ENCODE data around the gene CCDC63.

The CCDC63 gene

DNA sequence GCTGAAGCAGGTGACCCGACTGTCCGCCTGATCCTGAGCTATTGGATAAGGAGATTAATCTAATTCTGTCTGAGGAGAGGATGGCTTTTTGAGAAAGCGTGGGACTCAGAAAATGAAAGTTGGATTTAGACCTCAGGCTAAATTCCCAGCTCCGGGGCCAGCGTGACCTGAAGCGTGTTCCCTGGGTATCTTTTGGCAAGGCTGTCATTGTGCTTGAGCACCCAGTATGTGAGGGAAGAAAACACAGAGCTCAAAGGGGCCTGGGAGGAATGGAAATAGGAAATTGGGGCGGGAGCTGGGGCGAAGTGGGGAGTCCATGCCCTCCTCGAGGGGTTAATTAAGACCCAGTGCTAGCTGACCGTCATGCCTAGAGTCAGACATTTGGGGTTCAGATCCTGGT, 17.5 kb upstream of the CCDC63 start:
- no peak for DNase-seq (ENCODE audit: low read depth, low spot score)
- H3K4me3 ChIP-seq (ENCODE audit: low read depth, low read length) = no peak overlapping the region
- TF ChIP-seq, protein P1, sequence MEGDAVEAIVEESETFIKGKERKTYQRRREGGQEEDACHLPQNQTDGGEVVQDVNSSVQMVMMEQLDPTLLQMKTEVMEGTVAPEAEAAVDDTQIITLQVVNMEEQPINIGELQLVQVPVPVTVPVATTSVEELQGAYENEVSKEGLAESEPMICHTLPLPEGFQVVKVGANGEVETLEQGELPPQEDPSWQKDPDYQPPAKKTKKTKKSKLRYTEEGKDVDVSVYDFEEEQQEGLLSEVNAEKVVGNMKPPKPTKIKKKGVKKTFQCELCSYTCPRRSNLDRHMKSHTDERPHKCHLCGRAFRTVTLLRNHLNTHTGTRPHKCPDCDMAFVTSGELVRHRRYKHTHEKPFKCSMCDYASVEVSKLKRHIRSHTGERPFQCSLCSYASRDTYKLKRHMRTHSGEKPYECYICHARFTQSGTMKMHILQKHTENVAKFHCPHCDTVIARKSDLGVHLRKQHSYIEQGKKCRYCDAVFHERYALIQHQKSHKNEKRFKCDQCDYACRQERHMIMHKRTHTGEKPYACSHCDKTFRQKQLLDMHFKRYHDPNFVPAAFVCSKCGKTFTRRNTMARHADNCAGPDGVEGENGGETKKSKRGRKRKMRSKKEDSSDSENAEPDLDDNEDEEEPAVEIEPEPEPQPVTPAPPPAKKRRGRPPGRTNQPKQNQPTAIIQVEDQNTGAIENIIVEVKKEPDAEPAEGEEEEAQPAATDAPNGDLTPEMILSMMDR (IDR thresholded peaks at IDR 0.05; ENCODE audit: low read depth, low read length) = no peak
- in situ Hi-C loops (cut with HindIII; ENCODE audit: low sequenced_read_pairs) = no loop called here

DNA sequence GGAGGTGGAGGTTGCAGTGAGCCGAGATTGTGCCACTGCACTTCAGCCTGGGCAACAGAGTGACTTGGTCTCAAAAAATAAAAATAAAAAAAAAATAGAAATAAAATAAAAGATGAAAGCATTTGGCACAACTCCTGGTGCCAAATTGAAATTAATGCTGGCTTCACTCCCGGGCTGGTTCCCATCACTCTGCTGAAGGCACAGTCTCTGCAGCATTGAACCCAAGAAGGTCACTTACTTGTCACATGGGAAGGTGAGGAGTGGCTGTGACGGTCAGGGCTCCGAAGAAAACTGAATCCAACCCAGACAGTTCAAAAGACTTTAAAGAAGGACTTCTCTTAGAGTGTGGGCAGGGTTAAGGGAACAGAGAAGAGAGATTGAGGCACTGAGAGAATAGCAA, 10.5 kb upstream of the CCDC63 start:
- no peak overlapping the region for H3K4me3 ChIP-seq (ENCODE audit: low read depth, low read length)
- no peak for DNase-seq (ENCODE audit: low read depth, low spot score)
- in situ Hi-C loops (cut with HindIII; ENCODE audit: low sequenced_read_pairs) = no loop called here
- TF ChIP-seq, protein P1 (IDR thresholded peaks at IDR 0.05; ENCODE audit: low read depth, low read length) = no peak

DNA sequence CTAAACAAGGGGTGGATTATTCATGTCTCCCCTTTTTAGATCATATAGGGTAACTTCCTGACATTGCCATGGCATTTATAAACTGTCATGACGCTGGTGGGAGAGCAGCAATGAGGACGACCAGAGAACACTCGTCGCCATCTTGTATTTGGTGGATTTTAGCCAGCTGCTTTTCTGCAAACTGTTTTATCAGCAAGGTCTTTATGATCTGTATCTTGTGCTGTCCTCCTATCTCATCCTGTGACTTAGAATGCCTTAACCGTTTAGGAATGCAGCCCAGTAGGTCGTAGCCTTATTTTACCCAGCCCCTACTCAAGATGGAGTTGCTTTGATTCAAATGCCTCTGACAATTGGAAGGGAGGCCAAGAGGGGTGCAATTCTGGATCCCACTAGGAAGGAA, 5.8 kb upstream of the CCDC63 start:
- no peak for DNase-seq (ENCODE audit: low read depth, low spot score)
- no peak overlapping the region for H3K4me3 ChIP-seq (ENCODE audit: low read depth, low read length)
- TF ChIP-seq, protein P1 (IDR thresholded peaks at IDR 0.05; ENCODE audit: low read depth, low read length) = no peak
- in situ Hi-C loops (cut with HindIII; ENCODE audit: low sequenced_read_pairs) = no loop called here

DNA sequence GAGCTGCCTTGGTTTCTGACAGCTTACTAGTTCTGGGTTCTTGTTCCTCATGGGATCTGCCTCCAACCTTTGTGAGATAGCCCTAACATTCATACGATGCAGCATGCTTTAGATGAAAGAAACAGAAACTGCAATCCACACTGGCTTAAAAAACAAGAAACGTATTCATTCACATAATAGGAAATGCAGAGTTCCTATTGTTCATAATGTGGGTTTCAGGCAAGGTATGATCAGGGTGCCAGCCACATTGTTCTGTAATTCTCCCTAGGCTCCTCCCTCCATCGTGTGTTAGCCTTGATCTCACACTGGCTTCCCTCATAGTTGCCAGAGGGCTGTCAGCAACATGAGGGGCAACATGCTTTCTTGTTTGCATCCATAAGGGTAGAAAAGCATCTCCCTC, 2.7 kb upstream of the CCDC63 start:
- DNase-seq (ENCODE audit: low read depth, low spot score) = no peak
- in situ Hi-C loops (cut with HindIII; ENCODE audit: low sequenced_read_pairs) = no loop called here
- TF ChIP-seq, protein P1 (IDR thresholded peaks at IDR 0.05; ENCODE audit: low read depth, low read length) = no peak
- H3K4me3 ChIP-seq (ENCODE audit: low read depth, low read length) = no peak overlapping the region

DNA sequence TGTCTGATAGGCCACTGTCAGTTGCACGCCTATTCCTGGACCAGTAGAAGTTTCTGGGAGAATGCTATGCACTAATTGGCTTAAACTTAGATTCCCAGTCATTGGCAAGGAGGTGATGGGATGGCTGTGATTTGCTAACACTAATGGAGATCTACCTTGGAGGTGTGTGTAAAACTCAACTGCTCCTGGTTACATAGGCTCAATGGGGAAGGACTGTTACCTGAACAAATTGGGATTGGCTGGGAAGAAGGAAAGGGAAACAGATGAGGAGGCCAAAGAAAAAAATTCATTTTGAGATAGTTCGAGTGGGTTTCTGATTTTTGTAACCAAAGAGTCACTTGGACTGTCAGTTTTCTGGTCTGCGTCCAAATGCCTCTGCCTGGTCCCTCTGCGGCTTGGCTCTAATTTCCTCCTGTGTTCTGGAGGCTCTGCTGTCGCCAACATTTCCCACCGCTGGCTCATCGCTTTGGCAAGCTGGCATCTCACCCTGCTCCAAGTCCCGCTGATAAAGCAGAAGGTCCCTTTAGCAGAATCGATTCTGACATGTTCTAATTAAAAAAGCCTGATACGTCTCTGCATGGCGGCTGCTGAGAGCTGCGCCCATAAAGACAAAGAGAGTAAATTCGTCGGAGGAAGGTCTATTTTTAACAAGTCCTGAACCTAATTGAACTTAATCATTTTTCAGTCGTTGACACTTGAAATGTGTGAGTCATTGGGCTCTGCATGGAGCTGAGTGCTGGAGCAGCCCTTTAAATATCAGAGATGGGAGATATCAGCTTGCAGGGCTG, 2.0 kb upstream of the CCDC63 start:
- H3K4me3 ChIP-seq (ENCODE audit: low read depth, low read length) = no peak overlapping the region
- peak; percentile 20 for DNase-seq (ENCODE audit: low read depth, low spot score)
- TF ChIP-seq, protein P1 (IDR thresholded peaks at IDR 0.05; ENCODE audit: low read depth, low read length) = no peak
- in situ Hi-C loops (cut with HindIII; ENCODE audit: low sequenced_read_pairs) = no loop called here

DNA sequence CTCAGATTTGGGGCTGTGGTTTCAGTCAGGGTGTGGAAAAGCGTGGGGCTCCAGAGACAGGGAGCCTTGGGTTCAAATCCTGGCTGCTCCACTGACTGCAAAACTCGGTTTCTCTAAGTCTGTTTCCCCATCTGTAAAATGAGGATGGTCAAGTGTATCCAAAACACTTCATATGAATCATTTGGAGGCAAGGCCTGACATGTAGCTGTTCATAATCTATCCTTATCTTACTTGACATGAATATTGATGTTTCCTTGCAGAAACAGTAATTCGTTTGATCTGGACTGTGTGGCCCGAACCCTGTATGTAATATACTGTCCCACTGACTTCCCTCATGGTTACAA, 1.5 kb upstream of the CCDC63 start:
- DNase-seq (ENCODE audit: low read depth, low spot score) = no peak
- in situ Hi-C loops (cut with HindIII; ENCODE audit: low sequenced_read_pairs) = no loop called here

More for the DNA sequence above, 1.5 kb upstream of the CCDC63 start:
- H3K4me3 ChIP-seq (ENCODE audit: low read depth, low read length) = no peak overlapping the region
- TF ChIP-seq, protein P1 (IDR thresholded peaks at IDR 0.05; ENCODE audit: low read depth, low read length) = no peak
